H1 (cell line): Measurements from ENCODE around the gene CST9L. TPM values are rescaled to one million over a fixed set of nuclear protein-coding genes. Genes with fewer than 3 reads are reported as not detected.

Source experiments
- CTCF ChIA-PET: fragments of 300-600 bp; sonication (Branson Sonifier 250); formaldehyde crosslinking; loops from one replicate; lab custom pipeline; 2021; ENCODE audit not compliant: partially characterized antibody; lab: Charles Lee
- POLR2A ChIA-PET: fragments of 300-600 bp; sonication (Branson Sonifier 250); formaldehyde crosslinking; loops from one replicate; lab custom pipeline; 2021; ENCODE audit warnings: inconsistent platforms; ENCODE audit not compliant: partially characterized antibody; lab: Charles Lee
- DNase-seq, 2 experiments: peaks; one replicate each; pipeline versions ENCODE4 v3.0.0 to v3.0.0-alpha.2; 2010 to 2022; ENCODE audit warnings: low spot score in 2 of 2, low read depth in 1 of 2, mixed read lengths in 1 of 2
- FAIRE-seq: peaks from 2 replicates; lab custom pipeline; 2011; peaks lifted over from hg19 to GRCh38; lab: Jason Lieb, UNC
- H2AFZ ChIP-seq: 2 replicates; pipeline ENCODE4 v1.8.1; 2012; ENCODE audit warnings: low read length, inconsistent platforms
- H2AK5ac ChIP-seq: 2 replicates; pipeline ENCODE4 v1.6.1; 2013; ENCODE audit warnings: low read depth, low read length
- H2BK120ac ChIP-seq: replicated peaks from 2 replicates; pipeline ENCODE3; 2013; ENCODE audit warnings: low read depth, low read length, inconsistent platforms
- H2BK12ac ChIP-seq: 2 replicates; pipeline ENCODE4 v1.6.1; 2013; ENCODE audit warnings: low read depth, low read length
- H2BK15ac ChIP-seq: 2 replicates; pipeline ENCODE4 v1.6.1; 2013; ENCODE audit warnings: low read length
- H2BK20ac ChIP-seq: 2 replicates; pipeline ENCODE4 v1.6.1; 2013; ENCODE audit warnings: low read length
- H2BK5ac ChIP-seq: 2 replicates; pipeline ENCODE4 v1.6.1; 2013; ENCODE audit warnings: low read depth, low read length
- H3K14ac ChIP-seq: 2 replicates; pipeline ENCODE4 v1.6.1; 2013; ENCODE audit warnings: inconsistent platforms; ENCODE audit not compliant: insufficient read length
- H3K18ac ChIP-seq: 2 replicates; pipeline ENCODE4 v1.6.1; 2013; ENCODE audit warnings: low read length; ENCODE audit errors: extremely low read depth
- H3K23ac ChIP-seq: 2 replicates; pipeline ENCODE4 v1.6.1; 2013; ENCODE audit warnings: inconsistent platforms; ENCODE audit not compliant: insufficient read length
- H3K23me2 ChIP-seq: 2 replicates; pipeline ENCODE4 v1.6.1; 2013; ENCODE audit warnings: low read depth, low read length
- H3K27ac ChIP-seq: 2 replicates; pipeline ENCODE4 v1.6.1; 2011; ENCODE audit warnings: low read depth, low read length, inconsistent platforms
- H3K27me3 ChIP-seq, 4 experiments: replicated peaks in 1 of 4; 1 replicate in 1 of 4; 2 replicates in 3 of 4; pipeline versions ENCODE4 v1.6.1 to v1.8.1; 2011 to 2013; ENCODE audit warnings: low read length in 3 of 4, mild to moderate bottlenecking in 3 of 4, inconsistent platforms in 2 of 4, mixed read lengths in 2 of 4, moderate library complexity in 1 of 4; ENCODE audit not compliant: control insufficient read depth in 3 of 4, insufficient read depth in 3 of 4; ENCODE audit errors: extremely low read depth in 1 of 4
- H3K36me3 ChIP-seq, 4 experiments: 2 replicates each; pipeline versions ENCODE4 v1.6.1 to v1.8.1; 2011 to 2013; ENCODE audit warnings: mild to moderate bottlenecking in 4 of 4, low read length in 3 of 4, moderate library complexity in 2 of 4, control low read depth in 1 of 4, inconsistent platforms in 1 of 4; ENCODE audit not compliant: insufficient read depth in 4 of 4, control insufficient read depth in 2 of 4
- H3K4ac ChIP-seq: replicated peaks from 2 replicates; pipeline ENCODE3; 2013; ENCODE audit warnings: low read length, low read depth, mixed read lengths, inconsistent platforms; ENCODE audit not compliant: insufficient read length
- H3K4me1 ChIP-seq, 4 experiments: replicated peaks in 1 of 4; 1 replicate in 1 of 4; 2 replicates in 3 of 4; pipeline versions ENCODE4 v1.6.1 to v1.8.1; 2011 to 2013; ENCODE audit warnings: low read length in 3 of 4, inconsistent platforms in 2 of 4, mixed read lengths in 1 of 4; ENCODE audit not compliant: insufficient read depth in 4 of 4, control insufficient read depth in 3 of 4
- H3K4me2 ChIP-seq, 2 experiments: 2 replicates each; pipeline versions ENCODE4 v1.6.1 to v1.8.1; 2011 to 2013; ENCODE audit warnings: low read depth in 2 of 2, low read length in 2 of 2, control low read depth in 1 of 2, inconsistent platforms in 1 of 2, mild to moderate bottlenecking in 1 of 2; ENCODE audit not compliant: insufficient read depth in 1 of 2
- H3K4me3 ChIP-seq, 4 experiments: fragments of 200-600, 300-600 bp in 1 of 4; sonication (generic), shearing (Covaris generic), sonication (Bioruptor Twin) in 1 of 4; 2 replicates each; pipeline versions ENCODE4 v1.5.1 to v1.8.1; 2011 to 2016; ENCODE audit warnings: low read length in 4 of 4, low read depth in 3 of 4, control low read depth in 2 of 4, inconsistent platforms in 2 of 4, mild to moderate bottlenecking in 2 of 4, mixed read lengths in 1 of 4, moderate library complexity in 1 of 4; ENCODE audit not compliant: insufficient read depth in 2 of 4; ENCODE audit errors: extremely low read depth in 1 of 4
- H3K56ac ChIP-seq: replicated peaks from 2 replicates; pipeline ENCODE3; 2013; ENCODE audit warnings: low read depth, mild to moderate bottlenecking, mixed read lengths, low read length, inconsistent platforms; ENCODE audit not compliant: insufficient read length
- H3K79me1 ChIP-seq: 2 replicates; pipeline ENCODE4 v1.6.1; 2013; ENCODE audit warnings: low read depth, low read length, control low read depth
- H3K79me2 ChIP-seq, 2 experiments: 2 replicates each; pipeline versions ENCODE4 v1.6.1 to v1.8.1; 2012 to 2013; ENCODE audit warnings: low read length in 2 of 2, mild to moderate bottlenecking in 2 of 2, inconsistent platforms in 1 of 2; ENCODE audit not compliant: insufficient read depth in 2 of 2, control insufficient read depth in 1 of 2
- H3K9ac ChIP-seq, 4 experiments: replicated peaks in 1 of 4; 1 replicate in 1 of 4; 2 replicates in 3 of 4; pipeline versions ENCODE4 v1.6.1 to v1.8.1; 2011 to 2013; ENCODE audit warnings: low read depth in 3 of 4, low read length in 3 of 4, control low read depth in 2 of 4, mild to moderate bottlenecking in 2 of 4, moderate library complexity in 2 of 4, inconsistent platforms in 1 of 4; ENCODE audit errors: extremely low read depth in 1 of 4
- H3K9me3 ChIP-seq, 2 experiments: 2 replicates each; pipeline versions ENCODE4 v1.6.1 to v1.8.1; 2012 to 2013; ENCODE audit warnings: mild to moderate bottlenecking in 2 of 2, moderate library complexity in 2 of 2, control low read depth in 1 of 2, inconsistent platforms in 1 of 2, low read depth in 1 of 2, low read length in 1 of 2, mixed read lengths in 1 of 2; ENCODE audit not compliant: insufficient read depth in 2 of 2
- H4K20me1 ChIP-seq, 2 experiments: replicated peaks in 1 of 2; 2 replicates each; pipeline versions ENCODE3 to v1.8.1; 2011 to 2013; ENCODE audit warnings: inconsistent platforms in 2 of 2, low read length in 2 of 2, mild to moderate bottlenecking in 1 of 2; ENCODE audit not compliant: insufficient read depth in 2 of 2, control insufficient read depth in 1 of 2
- H4K5ac ChIP-seq: 2 replicates; pipeline ENCODE4 v1.6.1; 2013; ENCODE audit warnings: low read length, low read depth, mixed read lengths, inconsistent platforms; ENCODE audit not compliant: insufficient read length
- H4K8ac ChIP-seq: 2 replicates; pipeline ENCODE4 v1.8.0; 2013; ENCODE audit warnings: mild to moderate bottlenecking, moderate library complexity, low read length, inconsistent platforms; ENCODE audit not compliant: insufficient read depth; ENCODE audit errors: extremely low read depth
- H4K91ac ChIP-seq: replicated peaks from 2 replicates; pipeline ENCODE3; 2013; ENCODE audit warnings: low read length, mixed read lengths, inconsistent platforms; ENCODE audit not compliant: insufficient read length
- CREB1 ChIP-seq: IDR thresholded peaks from 2 replicates; pipeline ENCODE4 v1.6.1; 2012; ENCODE audit warnings: inconsistent platforms
- EGR1 ChIP-seq: IDR thresholded peaks from 2 replicates; pipeline ENCODE4 v1.6.1; 2011; ENCODE audit warnings: low read depth, low read length, borderline replicate concordance
- NRF1 ChIP-seq: IDR thresholded peaks from 2 replicates; pipeline ENCODE4 v1.6.1; 2011; ENCODE audit warnings: mild to moderate bottlenecking, low read depth, low read length, improper control_type of control experiment
- RXRA ChIP-seq: IDR thresholded peaks from 2 replicates; pipeline ENCODE4 v1.6.1; 2011; ENCODE audit warnings: low read depth, mild to moderate bottlenecking, low read length, moderate library complexity; ENCODE audit not compliant: insufficient read depth
- SP4 ChIP-seq: IDR thresholded peaks from 2 replicates; pipeline ENCODE4 v1.6.1; 2012; ENCODE audit warnings: low read length, inconsistent platforms
- TBP ChIP-seq: IDR thresholded peaks from 2 replicates; pipeline ENCODE4 v1.6.1; 2011; ENCODE audit warnings: low read depth, low read length, improper control_type of control experiment
- YY1 ChIP-seq: IDR thresholded peaks from 2 replicates; pipeline ENCODE4 v1.6.1; 2011; ENCODE audit warnings: low read depth, mild to moderate bottlenecking, low read length
- WGBS, 2 experiments: shearing (Covaris generic) in 1 of 2; methylation state at CpG; one replicate each; pipeline versions ENCODE4 v1.1.6 to v1.1.7; 2013 to 2015; ENCODE audit warnings: low lambda C conversion rate in 2 of 2, mixed read lengths in 2 of 2, inconsistent platforms in 1 of 2, low coverage in 1 of 2, missing lambda C conversion rate in 1 of 2; ENCODE audit not compliant: insufficient replicate concordance in 2 of 2, insufficient coverage in 1 of 2, insufficient read length in 1 of 2; ENCODE audit errors: extremely low coverage in 1 of 2, missing lambda C conversion rate in 1 of 2; 5-methylcytosine and 5-hydroxymethylcytosine counted together
- polyA plus RNA-seq, 7 experiments: library from polyadenylated mRNA; depleted of rRNA in 3 of 7; stranded (reverse) in 5 of 7; unstranded in 2 of 7; fragments of >200 nt in 5 of 7; fragments of 200-250 nt in 2 of 7; gene quantifications; 1 replicate in 5 of 7; 2 replicates in 1 of 7; 4 replicates in 1 of 7; pipeline versions ENCODE4 v1.2.1 to v1.2.3, GENCODE V29; 2011 to 2013; ENCODE audit warnings: missing spikeins in 2 of 7, mixed read lengths in 2 of 7
- total RNA-seq: library from RNA; stranded (reverse); fragmentation: NEBNext Ultra II Directional; extraction: Animal tissue kit (Norgen Biotek cat#: 25700); gene quantifications from 2 replicates; pipeline ENCODE4 v1.2.1, GENCODE V29; 2021

CST9L gene
- total and polyA plus RNA-seq, 2 of the 8 experiments (the other 6 are each of a cell fraction or from before 2014, with no cell fraction given), result not detected

- TF ChIP-seq NRF1, result no peak
- no peak for TF ChIP-seq CREB1
- TF ChIP-seq SP4, result no peak
- TF ChIP-seq EGR1, result no peak
- TF ChIP-seq RXRA, result no peak
- no peak for TF ChIP-seq YY1
- TF ChIP-seq TBP, result no peak
These were observed 2.7 kb downstream of the CST9L start for GRCh38 chr20:23565503-23566045.

More at GRCh38 chr20:23565503-23566045, 2.7 kb downstream of the CST9L start:
- H3K9ac ChIP-seq, result no peak overlapping the region
- H3K79me1 ChIP-seq, result no peaks in the 10 kb centered on the region
- H2BK5ac ChIP-seq, result no peak overlapping the region
- no peak overlapping the region for H2AFZ ChIP-seq
- H3K4me2 ChIP-seq, result no peak overlapping the region
- no peak overlapping the region for H3K56ac ChIP-seq
- H3K4me1 ChIP-seq, result no peaks in the 10 kb centered on the region; a peak in 1 of 7 replicates
- no peak overlapping the region for H3K4ac ChIP-seq
- FAIRE-seq (no peak), DNase-seq (no peak)
- 97% methylated on average over 2 of the region's 2 CpGs; no CpG with 5 or more reads in 1 of the 2 experiments for WGBS, 2 experiments
- ChIA-PET POLR2A (interaction anchor here (0.6 kb wide), 1 partner anchor 903 kb away, joined by 3 read pairs; no protein-coding TSS in a partner anchor), CTCF (interaction anchor here (1.1 to 5.4 kb wide), 8 partner anchors 9 to 123 kb away, joined by 4 to 32 read pairs (median 6); no protein-coding TSS in a partner anchor)
- H2AK5ac ChIP-seq, result no peak overlapping the region
- H3K14ac ChIP-seq, result no peak overlapping the region
- H3K27me3 ChIP-seq, result no peaks in the 10 kb centered on the region
- H3K18ac ChIP-seq, result no peak overlapping the region
- H4K20me1 ChIP-seq, result no peaks in the 10 kb centered on the region
- H3K27ac ChIP-seq, result no peak overlapping the region
- H3K79me2 ChIP-seq, result no peaks in the 10 kb centered on the region
- H3K9me3 ChIP-seq, result peaks cover 11 to 14% of the 10 kb centered on the region in 2 experiments
- no peak overlapping the region for H2BK120ac ChIP-seq
- no peak overlapping the region for H3K23ac ChIP-seq
- H2BK20ac ChIP-seq, result no peak overlapping the region
- H2BK12ac ChIP-seq, result no peak overlapping the region
- H3K36me3 ChIP-seq, result no peaks in the 10 kb centered on the region; a peak in 1 of 8 replicates
- H4K5ac ChIP-seq, result no peak overlapping the region
- H2BK15ac ChIP-seq, result 0 out of 2 replicates have a peak overlapping the region, but pooled peaks have one; percentile 31
- no peaks in the 10 kb centered on the region for H3K23me2 ChIP-seq
- H4K91ac ChIP-seq, result no peak overlapping the region
- no peak overlapping the region for H3K4me3 ChIP-seq
- H4K8ac ChIP-seq, result no peak overlapping the region
